Measurements from ENCODE around the gene SYCE1.

GRCh38 chr10:133534417-133534816 is 31.0 kb downstream of the SYCE1 start:
- TF ChIP-seq, protein P1, sequence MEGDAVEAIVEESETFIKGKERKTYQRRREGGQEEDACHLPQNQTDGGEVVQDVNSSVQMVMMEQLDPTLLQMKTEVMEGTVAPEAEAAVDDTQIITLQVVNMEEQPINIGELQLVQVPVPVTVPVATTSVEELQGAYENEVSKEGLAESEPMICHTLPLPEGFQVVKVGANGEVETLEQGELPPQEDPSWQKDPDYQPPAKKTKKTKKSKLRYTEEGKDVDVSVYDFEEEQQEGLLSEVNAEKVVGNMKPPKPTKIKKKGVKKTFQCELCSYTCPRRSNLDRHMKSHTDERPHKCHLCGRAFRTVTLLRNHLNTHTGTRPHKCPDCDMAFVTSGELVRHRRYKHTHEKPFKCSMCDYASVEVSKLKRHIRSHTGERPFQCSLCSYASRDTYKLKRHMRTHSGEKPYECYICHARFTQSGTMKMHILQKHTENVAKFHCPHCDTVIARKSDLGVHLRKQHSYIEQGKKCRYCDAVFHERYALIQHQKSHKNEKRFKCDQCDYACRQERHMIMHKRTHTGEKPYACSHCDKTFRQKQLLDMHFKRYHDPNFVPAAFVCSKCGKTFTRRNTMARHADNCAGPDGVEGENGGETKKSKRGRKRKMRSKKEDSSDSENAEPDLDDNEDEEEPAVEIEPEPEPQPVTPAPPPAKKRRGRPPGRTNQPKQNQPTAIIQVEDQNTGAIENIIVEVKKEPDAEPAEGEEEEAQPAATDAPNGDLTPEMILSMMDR (conservative IDR thresholded peaks at IDR 0.05; ENCODE audit: low read depth, low read length) = no peak
- TF ChIP-seq CHD1 (IDR thresholded peaks at IDR 0.05; ENCODE audit: low read depth, low read length) = no peak
